ENCODE measurements around the gene ANKS1A. TPM values are rescaled to one million over a fixed set of nuclear protein-coding genes. Genes with fewer than 3 reads are reported as not detected.

The ANKS1A gene
- polyA plus RNA-seq, 3 donors from 2014 or later = 1.3 to 4.3 (median 1.6) TPM

- Mint-ChIP-seq H3K4me1 (no peaks in the 10 kb centered on the region), H3K27me3 (ENCODE audit: low read depth in 3 of 3) (peaks cover 0 to 5% (median 2%) of the 10 kb centered on the region in 3 donors), H3K4me3 (no peak overlapping the region), H3K27ac (no peak overlapping the region), H3K36me3 (peaks cover 3 to 8% (median 3%) of the 10 kb centered on the region in 3 donors), H3K9me3 (no peaks in the 10 kb centered on the region)
- no peak for DNase-seq
Observed at GRCh38 chr6:35065441-35065800, 176.4 kb downstream of the ANKS1A start.

GRCh38 chr6:35065870-35066269 lies 176.8 kb downstream of the ANKS1A start:
- no peaks in the 10 kb centered on the region for H3K4me1 Mint-ChIP-seq
- no peaks in the 10 kb centered on the region for H3K9me3 Mint-ChIP-seq
- no peak overlapping the region for H3K4me3 Mint-ChIP-seq
- H3K36me3 Mint-ChIP-seq = peaks cover 3 to 8% (median 3%) of the 10 kb centered on the region in 3 donors
- DNase-seq = no peak
- H3K27ac Mint-ChIP-seq = no peak overlapping the region
- H3K27me3 Mint-ChIP-seq (ENCODE audit: low read depth in 3 of 3) = peaks cover 0 to 7% (median 2%) of the 10 kb centered on the region in 3 donors

DNA sequence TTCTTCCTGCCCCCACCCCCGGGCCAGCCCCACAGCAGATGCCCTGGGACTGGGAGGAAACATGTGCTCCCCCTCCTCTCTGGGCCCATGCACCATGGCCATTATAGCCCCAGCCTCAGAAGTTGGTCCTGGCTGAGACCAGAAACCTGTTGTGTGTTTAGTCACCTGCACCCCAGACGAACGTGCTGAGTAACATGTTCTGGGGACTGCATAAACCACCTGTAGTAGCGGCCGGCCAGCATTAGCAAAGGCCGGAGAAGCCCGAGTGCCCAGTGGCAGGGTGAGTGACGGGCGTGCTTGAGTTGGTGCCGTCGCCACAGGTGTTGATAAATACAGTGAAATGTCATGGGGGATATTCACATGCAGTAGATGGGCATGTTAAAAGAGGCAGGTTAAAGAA lies 178.2 kb downstream of the ANKS1A start:
- Mint-ChIP-seq H3K27ac (no peak overlapping the region), H3K36me3 (peaks cover 3 to 8% (median 3%) of the 10 kb centered on the region in 3 donors), H3K9me3 (no peaks in the 10 kb centered on the region), H3K4me1 (no peaks in the 10 kb centered on the region), H3K27me3 (ENCODE audit: low read depth in 3 of 3) (peaks cover 0 to 7% (median 2%) of the 10 kb centered on the region in 3 donors), H3K4me3 (no peak overlapping the region)
- DNase-seq = no peak

- peaks cover 0 to 8% (median 3%) of the 10 kb centered on the region in 3 donors for H3K36me3 Mint-ChIP-seq
- H3K27ac Mint-ChIP-seq = no peak overlapping the region
- no peaks in the 10 kb centered on the region for H3K4me1 Mint-ChIP-seq
- DNase-seq = no peak
- peaks cover 0 to 7% (median 2%) of the 10 kb centered on the region in 3 donors for H3K27me3 Mint-ChIP-seq (ENCODE audit: low read depth in 3 of 3)
- H3K4me3 Mint-ChIP-seq = no peak overlapping the region
- no peaks in the 10 kb centered on the region for H3K9me3 Mint-ChIP-seq
Observed at GRCh38 chr6:35068206-35068605, 179.2 kb downstream of the ANKS1A start.

DNA sequence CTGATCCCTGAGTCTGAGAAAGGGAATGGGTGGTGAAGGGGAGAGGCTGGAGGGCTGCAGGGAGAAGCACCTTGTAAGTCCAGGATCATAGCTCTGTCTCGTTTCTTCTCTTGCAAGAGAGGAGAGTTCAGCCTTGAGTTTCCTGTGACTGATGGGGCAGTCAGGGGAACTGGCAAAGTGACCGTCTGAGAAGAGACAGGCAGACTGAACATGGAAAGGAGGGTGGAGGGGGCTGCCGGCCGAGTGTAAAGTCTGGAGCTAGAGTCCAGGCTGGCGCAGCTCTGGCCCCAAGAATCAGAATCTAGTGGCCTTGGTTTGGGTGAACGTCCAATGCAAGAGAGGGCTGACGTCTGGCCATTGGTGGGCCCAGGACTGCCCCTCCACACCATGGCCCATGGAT lies 179.6 kb downstream of the ANKS1A start:
- no peak for DNase-seq
- H3K27ac Mint-ChIP-seq = no peak overlapping the region
- no peaks in the 10 kb centered on the region for H3K4me1 Mint-ChIP-seq
- no peaks in the 10 kb centered on the region for H3K9me3 Mint-ChIP-seq
- peaks cover 0 to 7% (median 2%) of the 10 kb centered on the region in 3 donors for H3K27me3 Mint-ChIP-seq (ENCODE audit: low read depth in 3 of 3)
- H3K36me3 Mint-ChIP-seq = peaks cover 0 to 8% (median 3%) of the 10 kb centered on the region in 3 donors
- H3K4me3 Mint-ChIP-seq = no peak overlapping the region

DNA sequence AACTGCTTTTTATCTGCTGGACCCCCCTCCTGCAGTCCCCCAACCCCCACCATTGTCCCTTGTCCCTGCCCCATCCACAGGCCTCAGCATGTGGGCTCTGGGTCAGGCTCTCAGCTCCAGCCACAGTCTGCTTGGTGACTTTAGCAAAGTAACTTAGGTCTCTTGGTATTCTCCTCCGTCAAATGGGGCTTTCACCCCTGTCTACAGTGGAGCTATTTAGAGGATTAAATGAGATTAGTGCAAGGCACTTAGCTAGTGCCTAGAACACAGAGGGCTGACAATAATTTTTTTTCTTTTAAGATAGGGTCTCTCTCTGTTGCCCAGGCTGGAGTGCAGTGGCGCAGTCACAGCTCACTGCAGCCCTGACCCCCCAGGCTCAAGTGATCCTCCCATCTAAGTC lies 180.2 kb downstream of the ANKS1A start:
- Mint-ChIP-seq H3K27me3 (ENCODE audit: low read depth in 3 of 3) (peaks cover 0 to 7% (median 2%) of the 10 kb centered on the region in 3 donors), H3K4me1 (no peaks in the 10 kb centered on the region), H3K4me3 (no peak overlapping the region), H3K27ac (no peak overlapping the region), H3K9me3 (no peaks in the 10 kb centered on the region), H3K36me3 (peaks cover 3 to 8% (median 3%) of the 10 kb centered on the region in 3 donors)
- DNase-seq = no peak

DNA sequence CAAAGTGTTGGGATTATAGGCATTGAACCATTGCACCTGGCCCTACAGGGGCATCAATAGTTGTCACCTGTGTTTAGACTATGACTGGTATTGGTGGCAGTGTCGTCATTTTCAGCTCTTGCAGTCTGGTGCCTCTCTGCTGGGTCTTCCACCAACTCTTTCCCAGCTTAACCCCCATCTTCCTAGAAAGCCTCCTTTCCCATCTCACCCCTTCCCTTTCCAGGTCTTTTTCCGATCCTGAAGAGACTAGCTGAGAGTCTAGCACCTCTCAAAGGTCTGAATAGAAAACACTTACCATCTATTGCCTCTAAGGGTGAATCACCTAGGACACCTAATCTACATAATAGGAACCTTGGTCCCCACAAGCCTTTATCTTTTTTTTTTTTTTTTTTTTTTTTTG lies 181.1 kb downstream of the ANKS1A start:
- H3K27me3 Mint-ChIP-seq (ENCODE audit: low read depth in 3 of 3) = peaks cover 0 to 6% (median 2%) of the 10 kb centered on the region in 3 donors
- H3K27ac Mint-ChIP-seq = no peak overlapping the region
- H3K4me1 Mint-ChIP-seq = no peaks in the 10 kb centered on the region
- no peak overlapping the region for H3K4me3 Mint-ChIP-seq
- no peak for DNase-seq
- no peaks in the 10 kb centered on the region for H3K9me3 Mint-ChIP-seq
- peaks cover 3 to 11% (median 6%) of the 10 kb centered on the region in 3 donors for H3K36me3 Mint-ChIP-seq

DNA sequence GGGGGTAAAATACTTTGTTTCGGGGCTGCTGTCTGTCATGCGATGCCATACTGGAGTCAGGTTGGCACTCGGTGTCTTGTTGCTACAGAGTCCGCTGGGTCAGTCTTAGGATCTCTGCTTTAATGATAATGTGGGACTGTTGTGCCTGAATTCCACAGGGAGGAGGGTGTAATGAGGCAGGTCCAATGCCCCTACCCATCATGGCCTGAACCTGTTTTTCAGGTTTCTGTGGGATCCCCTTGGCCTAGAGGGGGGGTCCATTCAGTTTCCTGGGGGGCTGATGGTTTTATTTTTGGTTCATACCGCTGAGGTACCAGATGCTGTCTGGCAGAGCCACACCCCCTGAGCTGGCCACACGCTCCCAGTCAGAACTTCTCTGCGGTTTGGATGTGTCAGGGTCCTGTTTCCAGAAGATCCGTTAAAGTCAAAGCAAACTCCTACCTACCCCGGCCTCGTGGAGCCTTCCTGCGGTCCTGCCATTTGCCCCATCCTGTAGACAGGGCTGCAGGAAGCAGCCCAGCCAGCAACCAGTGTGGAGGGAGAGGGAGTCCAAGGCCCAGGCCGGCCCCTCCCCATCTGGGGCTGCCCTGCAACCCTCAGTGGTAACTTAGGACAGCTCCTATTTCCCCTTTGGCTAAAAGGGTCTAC lies 182.4 kb downstream of the ANKS1A start:
- no peak for DNase-seq
- Mint-ChIP-seq H3K4me3 (no peak overlapping the region), H3K4me1 (no peaks in the 10 kb centered on the region), H3K36me3 (peaks cover 0 to 7% (median 6%) of the 10 kb centered on the region in 3 donors), H3K27ac (no peak overlapping the region), H3K9me3 (no peaks in the 10 kb centered on the region), H3K27me3 (ENCODE audit: low read depth in 3 of 3) (peaks cover 0 to 6% (median 0%) of the 10 kb centered on the region in 3 donors)

DNA sequence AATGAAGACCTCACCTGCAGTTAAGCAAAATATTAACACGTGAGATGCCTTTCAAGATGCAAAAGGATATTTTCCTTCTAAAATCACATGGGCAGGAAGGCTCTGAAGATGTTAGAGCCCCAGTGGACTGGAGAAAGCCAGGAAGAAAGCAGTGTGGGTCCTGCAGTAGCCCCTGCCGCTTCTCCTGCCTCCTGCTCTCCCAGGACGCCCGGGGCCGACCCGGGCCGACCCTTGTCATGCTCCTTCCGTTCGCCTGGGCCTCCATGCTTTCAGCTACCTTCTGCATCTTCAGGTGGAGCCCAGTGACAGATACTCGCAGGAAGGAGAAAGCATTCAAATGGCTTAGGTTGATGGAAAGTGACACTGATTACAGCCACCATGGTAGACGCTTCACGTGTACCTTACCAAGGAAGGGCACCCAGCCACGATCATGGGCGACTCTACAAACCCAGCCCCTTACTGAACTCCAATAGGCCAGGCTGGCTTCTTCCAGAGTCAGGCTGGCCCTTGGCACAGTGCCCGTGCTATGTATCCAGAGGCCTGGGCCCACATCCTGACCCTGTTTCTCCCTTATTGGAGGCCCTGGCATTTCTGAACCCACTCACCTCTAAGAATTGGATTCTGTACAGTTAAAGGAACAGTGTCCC lies 183.1 kb downstream of the ANKS1A start:
- H3K27ac Mint-ChIP-seq = no peak overlapping the region
- H3K9me3 Mint-ChIP-seq = no peaks in the 10 kb centered on the region
- H3K4me1 Mint-ChIP-seq = no peaks in the 10 kb centered on the region
- DNase-seq = no peak
- H3K27me3 Mint-ChIP-seq (ENCODE audit: low read depth in 3 of 3) = peaks cover 0 to 6% (median 0%) of the 10 kb centered on the region in 3 donors
- H3K4me3 Mint-ChIP-seq = no peak overlapping the region
- peaks cover 0 to 10% (median 6%) of the 10 kb centered on the region in 3 donors for H3K36me3 Mint-ChIP-seq

DNA sequence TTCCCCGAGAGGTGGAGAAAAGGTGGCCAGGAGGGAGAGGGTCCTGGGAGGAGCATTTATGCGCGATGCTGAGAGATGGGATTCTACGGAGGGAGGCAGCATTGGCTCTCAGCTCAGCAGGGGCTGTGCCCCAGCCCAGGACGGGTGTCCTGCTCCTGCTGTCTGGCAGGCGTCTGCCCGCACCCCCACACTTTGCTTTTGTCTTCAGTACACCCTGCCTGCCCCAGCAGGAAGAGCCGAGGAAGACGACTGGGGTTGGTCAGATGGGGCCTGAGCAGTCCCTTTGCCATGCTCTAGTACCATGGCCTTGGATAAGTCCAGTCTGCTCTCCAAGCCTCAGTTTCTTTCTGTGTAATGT lies 183.6 kb downstream of the ANKS1A start:
- no peak for DNase-seq
- peaks cover 0 to 7% (median 6%) of the 10 kb centered on the region in 3 donors for H3K36me3 Mint-ChIP-seq
- H3K4me3 Mint-ChIP-seq = no peak overlapping the region
- peaks cover 0 to 6% (median 0%) of the 10 kb centered on the region in 3 donors for H3K27me3 Mint-ChIP-seq (ENCODE audit: low read depth in 3 of 3)
- H3K9me3 Mint-ChIP-seq = no peaks in the 10 kb centered on the region
- H3K27ac Mint-ChIP-seq = no peak overlapping the region
- no peaks in the 10 kb centered on the region for H3K4me1 Mint-ChIP-seq

- no peak for DNase-seq
- Mint-ChIP-seq H3K4me1 (no peaks in the 10 kb centered on the region), H3K9me3 (no peaks in the 10 kb centered on the region), H3K27me3 (ENCODE audit: low read depth in 3 of 3) (peaks cover 0 to 6% (median 0%) of the 10 kb centered on the region in 3 donors), H3K4me3 (no peak overlapping the region), H3K27ac (no peak overlapping the region), H3K36me3 (peaks cover 0 to 7% (median 6%) of the 10 kb centered on the region in 3 donors)
Observed at GRCh38 chr6:35073211-35073610, 184.2 kb downstream of the ANKS1A start.

DNA sequence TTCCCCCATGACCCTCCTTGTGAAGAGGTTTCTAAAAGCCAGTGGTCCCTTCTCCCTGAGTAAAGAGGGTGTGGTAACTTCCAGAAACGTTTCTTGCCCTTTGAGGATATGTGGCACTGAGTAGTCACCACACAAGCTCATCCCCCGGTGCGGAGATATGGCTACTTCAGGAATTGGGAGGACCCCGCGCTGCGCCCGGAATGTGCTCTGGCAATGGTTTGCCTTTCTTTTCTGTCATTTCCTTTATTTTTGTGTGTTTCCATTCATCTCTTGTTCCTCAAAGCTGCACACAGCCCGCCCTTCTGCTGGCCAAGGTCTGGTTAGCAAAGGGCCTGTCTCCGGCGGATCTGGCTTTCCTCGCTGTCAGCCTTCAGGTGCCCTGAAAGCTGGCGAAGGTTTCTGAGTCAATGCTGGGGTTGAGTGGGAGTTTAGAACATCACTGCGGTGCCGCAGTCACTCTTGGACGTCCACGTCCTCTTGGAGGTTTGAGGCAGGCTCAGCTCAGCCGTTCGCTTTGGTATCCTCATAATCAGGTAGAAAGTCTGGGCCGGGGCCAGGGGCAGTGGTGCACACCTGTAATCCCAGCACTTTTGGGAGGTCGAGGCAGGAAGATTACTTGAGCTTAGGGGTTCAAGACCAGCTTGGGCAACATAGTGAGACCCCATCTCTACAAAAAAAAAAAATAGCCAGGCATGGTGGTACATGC lies 184.9 kb downstream of the ANKS1A start:
- Mint-ChIP-seq H3K36me3 (peaks cover 0 to 7% (median 6%) of the 10 kb centered on the region in 3 donors), H3K4me3 (no peak overlapping the region), H3K27ac (peak overlapping the region in 1 of 6 donors; percentile 46), H3K27me3 (ENCODE audit: low read depth in 3 of 3) (peaks cover 0 to 6% (median 0%) of the 10 kb centered on the region in 3 donors), H3K4me1 (no peaks in the 10 kb centered on the region), H3K9me3 (no peaks in the 10 kb centered on the region)
- DNase-seq = no peak

DNA sequence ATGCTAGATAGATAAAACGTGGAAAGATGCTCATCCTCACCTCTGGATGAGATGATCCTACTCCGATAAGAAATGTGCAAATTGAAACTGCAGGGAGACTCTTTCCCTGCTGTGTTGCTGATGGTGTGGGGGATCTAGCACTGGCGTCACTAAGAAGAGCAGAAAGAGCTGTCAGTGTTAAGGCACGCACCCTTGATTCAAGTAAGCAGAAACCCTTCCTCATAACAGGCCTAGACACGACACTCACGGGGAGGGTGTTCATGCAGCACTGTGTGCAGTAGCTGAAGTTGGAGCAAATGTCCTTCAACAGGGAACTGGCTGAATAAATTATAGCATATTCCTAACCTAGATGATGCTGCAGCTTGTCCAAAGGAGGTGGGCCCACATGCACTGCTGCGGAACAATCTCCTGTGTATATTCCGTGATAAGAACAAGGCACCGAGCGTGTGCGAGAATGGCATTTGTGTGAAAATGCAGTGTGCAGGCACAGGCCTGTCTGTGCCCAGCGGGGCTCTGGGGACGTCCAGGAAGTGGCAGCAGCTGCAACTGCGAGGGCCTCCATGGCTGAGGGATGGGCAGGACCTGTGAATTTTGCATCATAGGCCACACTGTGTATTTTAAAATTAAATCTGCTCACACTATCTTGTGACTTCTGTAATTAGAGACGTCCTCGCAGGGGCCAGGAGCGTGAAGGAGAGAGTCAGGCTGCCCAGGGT lies 188.1 kb downstream of the ANKS1A start:
- Mint-ChIP-seq H3K4me3 (no peak overlapping the region), H3K9me3 (no peaks in the 10 kb centered on the region), H3K36me3 (peaks cover 0 to 20% (median 14%) of the 10 kb centered on the region in 3 donors), H3K27ac (peak overlapping the region in 1 of 6 donors; percentile 15), H3K4me1 (no peaks in the 10 kb centered on the region), H3K27me3 (ENCODE audit: low read depth in 3 of 3) (peaks cover 0 to 1% (median 0%) of the 10 kb centered on the region in 3 donors)
- DNase-seq = no peak

All from immature natural killer cell (primary cell).